HUES48 (cell line): Measurements from ENCODE around the gene SMIM45.

Source experiments
- H3K27ac ChIP-seq: one replicate; pipeline ENCODE4 v1.7.0; 2013; ENCODE audit warnings: low read depth, low read length, inconsistent platforms
- H3K27me3 ChIP-seq: 2 replicates; pipeline ENCODE4 v1.6.1; 2013; ENCODE audit warnings: mild to moderate bottlenecking, low read length; ENCODE audit not compliant: control insufficient read depth, insufficient read depth
- H3K36me3 ChIP-seq: 2 replicates; pipeline ENCODE4 v1.6.1; 2013; ENCODE audit warnings: low read length; ENCODE audit not compliant: control insufficient read depth, insufficient read depth
- H3K4me1 ChIP-seq: 2 replicates; pipeline ENCODE4 v1.6.1; 2013; ENCODE audit warnings: mild to moderate bottlenecking, low read length; ENCODE audit not compliant: control insufficient read depth, insufficient read depth
- H3K4me3 ChIP-seq: 2 replicates; pipeline ENCODE4 v1.5.1; 2013; ENCODE audit warnings: mild to moderate bottlenecking, low read depth, low read length
- H3K9ac ChIP-seq: 2 replicates; pipeline ENCODE4 v1.6.1; 2013; ENCODE audit warnings: mild to moderate bottlenecking, low read depth, low read length, moderate library complexity
- H3K9me3 ChIP-seq: 2 replicates; pipeline ENCODE4 v1.6.1; 2013; ENCODE audit warnings: low read length; ENCODE audit not compliant: control insufficient read depth, insufficient read depth

Gene SMIM45

DNA sequence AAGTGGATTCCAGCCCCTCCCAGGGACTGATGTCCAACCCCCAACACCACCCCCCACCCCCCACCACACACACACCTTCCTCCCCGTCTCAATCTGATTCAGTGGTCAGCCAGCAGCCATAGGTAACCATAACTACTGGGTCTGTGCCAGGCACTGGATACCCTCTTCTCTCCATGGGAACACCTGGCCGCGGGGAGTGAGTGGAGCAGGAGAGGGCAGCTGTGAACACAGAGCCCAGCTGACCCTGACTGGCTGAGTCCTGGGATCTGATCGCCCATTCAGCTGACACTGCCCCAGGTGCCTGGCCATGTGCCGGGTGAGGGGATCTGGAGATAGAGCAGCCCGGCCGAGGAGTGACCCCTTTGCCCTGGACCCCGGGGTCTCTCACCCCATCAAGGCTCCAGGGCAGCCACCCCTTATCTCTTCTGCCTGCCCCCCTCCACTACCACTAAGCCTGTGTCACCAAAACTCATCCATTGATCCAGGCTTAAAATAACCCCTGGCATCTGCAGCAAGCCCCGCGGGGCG lies 34.5 kb upstream of the SMIM45 start:
- Histone ChIP-seq H3K27me3 (peaks cover 86% of the 10 kb centered on the region), H3K9me3 (no peaks in the 10 kb centered on the region), H3K4me3 (no peak overlapping the region), H3K27ac (no peak overlapping the region), H3K4me1 (no peaks in the 10 kb centered on the region), H3K9ac (no peak overlapping the region), H3K36me3 (no peaks in the 10 kb centered on the region)

DNA sequence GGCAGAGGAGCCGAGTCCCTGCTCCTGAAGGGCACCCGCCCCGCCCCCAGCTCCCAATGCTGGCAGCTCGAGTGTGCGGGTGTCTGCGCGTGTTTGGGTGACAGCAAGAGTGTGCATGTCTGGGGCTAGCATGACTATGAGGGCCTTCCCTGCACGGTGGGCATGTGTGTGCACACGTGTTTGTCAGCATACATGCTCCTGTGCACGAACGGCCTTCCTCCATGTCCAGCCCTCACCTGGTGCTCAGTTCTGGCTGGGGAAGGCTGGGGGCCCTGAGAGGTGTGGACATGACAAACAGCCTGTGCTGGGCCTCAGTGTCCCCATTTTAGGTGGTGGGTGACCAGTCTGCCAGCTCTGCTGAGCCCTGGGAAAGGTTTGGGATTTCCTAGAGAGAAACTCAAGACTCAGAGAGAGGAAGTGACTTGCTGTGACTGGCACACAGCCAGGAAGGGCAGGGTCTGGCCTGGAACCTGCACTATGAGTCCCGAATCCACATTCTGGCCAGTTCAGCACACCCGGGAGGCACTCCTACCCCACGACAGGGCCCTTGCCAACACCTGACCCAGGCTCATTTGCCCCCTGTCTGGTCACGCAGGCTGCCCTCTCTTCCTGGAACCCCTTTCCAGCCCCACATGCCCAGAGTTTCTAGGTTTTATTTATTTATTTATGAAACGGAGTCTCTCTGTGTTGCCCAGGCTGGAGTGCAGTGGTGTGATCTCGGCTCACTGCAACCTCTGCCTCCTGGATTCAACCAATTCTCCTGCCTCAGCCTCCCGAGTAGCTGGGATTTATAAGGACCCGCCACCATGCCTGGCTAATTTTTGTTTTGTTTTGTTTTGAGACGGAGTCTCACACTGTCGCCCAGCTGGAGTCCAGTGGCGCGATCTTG lies 33.8 kb upstream of the SMIM45 start:
- no peak overlapping the region for H3K9ac ChIP-seq
- H3K9me3 ChIP-seq = no peaks in the 10 kb centered on the region
- no peak overlapping the region for H3K4me3 ChIP-seq
- H3K36me3 ChIP-seq = no peaks in the 10 kb centered on the region
- H3K27ac ChIP-seq = no peak overlapping the region
- peaks cover 84% of the 10 kb centered on the region for H3K27me3 ChIP-seq
- H3K4me1 ChIP-seq = no peaks in the 10 kb centered on the region

DNA sequence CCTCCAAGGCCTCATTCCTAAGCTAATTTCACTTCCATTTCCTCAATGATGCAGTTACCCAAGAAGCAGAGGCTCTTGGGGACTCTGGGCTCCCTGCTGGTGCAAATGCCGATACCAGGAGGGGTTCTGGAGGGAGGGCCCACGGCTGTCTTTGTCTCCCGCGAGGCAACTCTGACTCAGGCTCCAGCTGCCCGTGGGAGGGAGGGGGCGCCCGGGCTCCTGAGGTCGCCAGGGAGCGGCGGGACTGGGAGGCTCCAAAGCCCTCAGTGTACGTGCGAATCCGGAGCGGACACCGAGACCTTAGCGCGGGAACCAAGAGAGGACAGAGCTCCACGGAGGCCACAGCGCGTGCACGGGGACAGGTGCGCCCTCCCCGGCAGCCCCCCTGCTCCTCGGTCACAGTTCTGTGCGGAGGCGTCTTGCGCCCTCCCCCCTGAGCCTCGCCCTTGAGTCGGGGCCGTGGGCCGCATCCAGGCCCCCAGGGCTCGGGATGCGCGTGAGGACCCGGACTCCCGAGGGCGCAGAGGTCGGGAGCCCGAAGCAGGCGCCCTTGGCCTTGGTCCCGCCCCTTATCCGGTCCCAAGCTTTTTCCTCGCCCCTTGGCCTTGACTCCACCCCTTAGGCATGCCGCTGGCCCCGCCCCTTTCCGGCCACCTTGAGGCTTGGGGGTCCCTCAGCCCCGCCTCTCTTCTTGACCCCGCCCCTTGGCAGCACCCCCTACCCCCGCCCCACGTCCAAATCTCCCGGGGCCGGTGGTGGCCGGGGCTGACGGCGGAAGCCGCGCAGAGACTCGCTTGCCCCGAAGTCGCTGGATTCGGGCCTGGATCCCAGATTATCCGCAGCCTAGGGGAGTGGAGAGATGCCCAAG lies 32.4 kb upstream of the SMIM45 start:
- Histone ChIP-seq H3K9me3 (no peaks in the 10 kb centered on the region), H3K4me3 (peak overlapping the region; percentile 69), H3K27ac (no peak overlapping the region), H3K27me3 (peaks cover 77% of the 10 kb centered on the region), H3K4me1 (no peaks in the 10 kb centered on the region), H3K9ac (no peak overlapping the region), H3K36me3 (no peaks in the 10 kb centered on the region)

DNA sequence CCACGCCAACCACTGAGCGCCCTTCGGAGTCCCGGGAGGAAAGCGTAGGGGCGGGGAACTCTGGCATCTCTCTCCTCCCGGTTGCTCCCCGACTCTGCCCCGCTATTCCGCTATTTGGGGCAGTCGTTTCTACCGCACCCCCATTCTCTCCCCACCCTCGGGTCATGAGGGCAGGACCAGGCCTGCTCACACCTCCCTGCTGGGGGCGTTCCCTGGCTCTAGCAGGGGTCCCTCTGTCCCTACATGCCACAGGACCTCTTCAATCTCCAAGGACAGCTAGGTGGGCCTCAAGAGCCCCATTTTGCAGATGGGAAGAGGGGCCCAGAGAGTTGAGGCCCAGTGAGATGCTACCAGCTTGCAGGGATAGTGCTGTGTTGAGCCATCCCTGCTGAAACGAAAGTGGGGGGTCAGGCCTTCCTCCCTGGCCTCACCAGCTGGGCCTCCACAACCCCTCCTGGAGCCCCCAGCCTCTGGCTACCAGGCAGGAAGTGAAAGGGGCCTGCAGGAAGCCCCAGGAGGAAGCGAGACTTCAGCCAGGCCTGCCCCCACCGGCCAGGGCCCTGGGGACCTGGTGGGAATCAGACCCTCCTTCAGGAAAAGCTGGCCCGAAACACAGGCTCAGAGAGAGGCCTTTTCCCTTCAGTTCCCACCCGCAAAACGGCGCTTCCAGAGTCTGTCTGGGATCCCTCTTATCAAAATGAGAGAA lies 31.5 kb upstream of the SMIM45 start:
- Histone ChIP-seq H3K27ac (no peak overlapping the region), H3K4me3 (peak overlapping the region; percentile 69), H3K27me3 (peaks cover 77% of the 10 kb centered on the region), H3K9me3 (no peaks in the 10 kb centered on the region), H3K4me1 (no peaks in the 10 kb centered on the region; the same call in 1 of the 2 replicates), H3K36me3 (no peaks in the 10 kb centered on the region), H3K9ac (no peak overlapping the region)

DNA sequence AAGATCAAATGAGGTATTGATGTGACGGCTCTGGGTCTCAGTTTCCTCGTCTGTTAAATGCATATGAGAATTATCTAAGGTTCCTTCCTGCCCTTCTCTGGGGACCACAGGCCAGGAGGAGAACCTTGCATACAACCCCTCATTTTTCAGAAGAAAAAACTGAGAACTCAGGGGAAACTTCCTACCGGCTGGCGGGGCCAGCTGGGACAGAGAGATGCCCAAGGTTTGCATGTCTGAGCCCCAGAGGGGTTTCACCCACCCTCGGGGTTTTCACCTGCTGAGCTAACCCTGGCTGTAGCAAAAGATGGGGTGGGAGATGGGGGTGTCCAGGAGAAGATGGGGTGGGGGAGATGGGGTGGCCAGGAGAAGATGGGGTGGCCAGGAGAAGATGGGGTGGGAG lies 29.6 kb upstream of the SMIM45 start:
- Histone ChIP-seq H3K27ac (no peak overlapping the region), H3K4me1 (no peaks in the 10 kb centered on the region; the same call in 1 of the 2 replicates)

DNA sequence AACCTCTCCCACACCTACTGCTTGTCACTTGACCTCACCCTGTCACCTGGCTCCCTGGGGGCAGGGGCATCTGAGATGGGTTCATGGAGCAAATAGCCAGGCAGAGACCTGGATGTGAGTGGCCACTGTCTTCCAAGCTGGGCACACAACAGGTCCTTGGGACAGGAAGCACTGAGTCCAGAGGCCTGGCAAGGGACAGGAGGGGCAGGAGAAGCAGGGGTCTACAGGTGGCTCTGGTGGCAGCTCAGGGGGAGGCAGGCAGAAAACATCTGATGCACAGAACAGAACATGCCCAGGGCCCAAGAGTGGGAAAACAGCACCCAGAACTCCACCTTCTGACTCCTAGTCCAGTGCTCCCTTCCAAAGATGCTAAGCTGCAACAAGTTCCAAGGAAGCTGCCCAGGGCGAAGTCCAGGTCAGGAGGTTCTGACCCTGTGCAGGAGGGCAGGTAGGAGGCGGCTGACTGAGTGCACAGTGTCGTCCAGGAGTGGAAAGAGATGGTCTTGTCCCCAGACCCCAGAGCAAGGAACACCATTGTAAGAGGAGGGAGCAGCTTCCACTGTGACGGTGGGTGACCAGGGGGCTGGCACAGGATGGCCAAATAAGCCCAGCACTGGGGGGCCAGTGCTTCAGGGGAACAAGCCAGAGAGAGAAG lies 28.9 kb upstream of the SMIM45 start:
- Histone ChIP-seq H3K27ac (no peak overlapping the region), H3K9me3 (no peaks in the 10 kb centered on the region), H3K9ac (no peak overlapping the region), H3K4me3 (no peak overlapping the region), H3K27me3 (peaks cover 72% of the 10 kb centered on the region), H3K36me3 (no peaks in the 10 kb centered on the region), H3K4me1 (no peaks in the 10 kb centered on the region; the same call in 1 of the 2 replicates)

More for the DNA sequence above, 29.6 kb upstream of the SMIM45 start:
- no peaks in the 10 kb centered on the region for H3K36me3 ChIP-seq
- no peak overlapping the region for H3K4me3 ChIP-seq
- H3K9ac ChIP-seq = no peak overlapping the region
- H3K27me3 ChIP-seq = peaks cover 74% of the 10 kb centered on the region
- H3K9me3 ChIP-seq = no peaks in the 10 kb centered on the region

DNA sequence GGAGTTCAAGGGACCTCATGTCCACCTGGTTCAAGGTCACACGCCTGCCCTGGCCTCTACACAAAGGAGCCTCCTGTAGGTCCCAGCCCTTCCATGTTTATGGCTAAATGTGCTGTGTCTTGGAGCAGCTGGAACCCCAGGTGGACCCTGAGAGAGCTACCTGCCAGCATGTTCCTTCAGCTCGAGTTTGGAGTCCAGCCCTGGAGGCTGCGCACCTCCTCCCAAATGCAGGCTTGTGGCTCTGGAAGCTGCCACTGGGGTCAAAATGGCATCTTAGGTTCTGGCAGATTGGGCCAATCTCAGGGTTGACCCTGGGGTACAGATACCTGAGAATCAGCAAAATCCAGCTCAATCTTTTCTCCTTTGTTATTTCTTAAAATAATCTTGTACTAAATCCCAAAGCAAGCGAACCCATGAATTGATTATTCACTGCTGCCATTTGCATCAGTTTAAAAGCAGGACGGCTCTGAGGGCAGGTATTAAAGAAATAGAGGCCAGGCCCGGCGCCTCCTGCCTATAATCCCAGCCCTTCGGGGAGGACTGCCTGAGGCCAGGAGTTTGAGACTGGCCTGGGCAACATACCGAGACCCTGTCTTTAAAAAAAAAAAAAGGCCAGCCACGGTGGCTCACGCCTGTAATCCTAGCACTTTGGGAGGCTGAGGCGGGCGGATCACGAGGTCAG lies 28.2 kb upstream of the SMIM45 start:
- H3K36me3 ChIP-seq = no peaks in the 10 kb centered on the region
- no peak overlapping the region for H3K4me3 ChIP-seq
- no peak overlapping the region for H3K27ac ChIP-seq
- no peaks in the 10 kb centered on the region; the same call in 1 of the 2 replicates for H3K4me1 ChIP-seq
- peaks cover 72% of the 10 kb centered on the region for H3K27me3 ChIP-seq
- no peaks in the 10 kb centered on the region for H3K9me3 ChIP-seq
- H3K9ac ChIP-seq = no peak overlapping the region

DNA sequence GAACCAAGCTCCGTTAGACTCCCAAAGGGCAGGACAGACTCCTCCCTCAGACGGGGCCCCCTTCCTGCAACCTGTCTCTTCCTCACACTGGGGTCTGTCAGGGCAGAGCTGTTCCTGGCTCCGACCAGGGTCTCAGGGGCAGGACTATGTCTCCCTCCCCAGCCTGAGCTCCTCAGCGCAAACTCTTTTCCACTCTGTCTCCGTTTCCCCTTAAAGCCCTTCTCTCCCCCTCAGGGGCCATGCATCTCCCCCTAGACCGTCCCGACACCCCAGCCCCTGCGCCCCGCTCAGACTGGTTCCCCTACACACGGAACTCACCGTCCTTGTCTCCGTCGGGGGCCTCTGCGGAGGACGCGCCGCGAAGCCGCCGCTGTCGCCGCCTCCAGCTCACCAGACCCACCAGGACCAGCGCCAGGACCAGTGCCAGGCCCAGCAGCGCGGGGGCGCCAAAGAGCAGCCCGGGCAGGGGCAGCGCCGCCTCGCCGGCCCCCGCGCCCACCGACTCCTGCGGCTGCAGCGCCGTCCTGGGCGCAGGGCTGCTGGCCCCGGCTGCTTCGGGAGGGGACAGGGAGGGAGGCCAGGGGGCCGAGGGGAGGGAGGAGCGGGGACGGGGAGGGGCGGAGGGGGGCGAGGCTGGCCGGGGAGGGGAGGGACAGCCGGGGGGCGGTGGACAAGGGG lies 26.0 kb upstream of the SMIM45 start:
- Histone ChIP-seq H3K4me3 (peak overlapping the region; percentile 58), H3K4me1 (no peaks in the 10 kb centered on the region; the same call in 1 of the 2 replicates), H3K9me3 (no peaks in the 10 kb centered on the region), H3K9ac (no peak overlapping the region), H3K36me3 (no peaks in the 10 kb centered on the region), H3K27me3 (peaks cover 57% of the 10 kb centered on the region), H3K27ac (no peak overlapping the region)

DNA sequence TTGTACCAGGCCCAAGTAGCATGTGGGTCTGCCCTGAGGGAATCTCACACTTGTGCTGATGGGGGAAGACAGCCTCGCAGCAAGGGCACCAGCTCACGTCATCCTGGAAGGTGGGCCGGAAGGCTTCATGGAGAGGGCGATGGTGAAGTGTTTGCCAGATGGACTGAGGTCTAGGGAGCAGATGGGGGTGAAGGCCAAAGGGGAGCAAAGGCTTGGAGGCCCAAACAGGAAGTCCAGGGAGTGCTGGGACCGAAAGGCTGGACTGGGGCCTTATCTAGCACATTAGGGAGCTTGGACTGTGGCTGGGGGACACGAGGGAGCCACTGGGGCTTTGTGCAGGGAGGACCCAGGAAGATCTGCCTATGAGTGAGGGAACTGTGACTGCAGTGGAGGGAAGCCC lies 24.1 kb upstream of the SMIM45 start:
- Histone ChIP-seq H3K27me3 (peaks cover 49% of the 10 kb centered on the region), H3K4me3 (no peak overlapping the region), H3K9me3 (no peaks in the 10 kb centered on the region), H3K4me1 (no peaks in the 10 kb centered on the region; the same call in 1 of the 2 replicates), H3K27ac (no peak overlapping the region), H3K9ac (no peak overlapping the region), H3K36me3 (no peaks in the 10 kb centered on the region)
